Stimulated activated CD8-positive, alpha-beta memory T cell treated with anti-CD3 and anti-CD28 coated beads, Interleukin-15, amount 100 ng/mL, for 48 hours (primary cell): ENCODE results near the gene ADAM19.
"Not testable (repeated sequence)": the region's sequence is repeated elsewhere in the genome, so short reads cannot be mapped to it uniquely, and the experiment has no call there.

Experiments used
- DNase-seq, 2 donors: peaks; one replicate each; pipeline ENCODE4 v3.0.0-alpha.2; 2020; ENCODE audit warnings: low read depth in 2 of 2

The ADAM19 gene

GRCh38 chr5:157429920-157430319 is 145.7 kb downstream of the ADAM19 start:
- not testable (repeated sequence) for DNase-seq
